Measurements from ENCODE around the gene RTP5. TPM values are rescaled to one million over a fixed set of nuclear protein-coding genes. Genes with fewer than 3 reads are reported as not detected.
"Not testable (repeated sequence)": the region's sequence is repeated elsewhere in the genome, so short reads cannot be mapped to it uniquely, and the experiment has no call there.

Gene RTP5
- total and polyA plus RNA-seq, 11 donors: not detected

DNA sequence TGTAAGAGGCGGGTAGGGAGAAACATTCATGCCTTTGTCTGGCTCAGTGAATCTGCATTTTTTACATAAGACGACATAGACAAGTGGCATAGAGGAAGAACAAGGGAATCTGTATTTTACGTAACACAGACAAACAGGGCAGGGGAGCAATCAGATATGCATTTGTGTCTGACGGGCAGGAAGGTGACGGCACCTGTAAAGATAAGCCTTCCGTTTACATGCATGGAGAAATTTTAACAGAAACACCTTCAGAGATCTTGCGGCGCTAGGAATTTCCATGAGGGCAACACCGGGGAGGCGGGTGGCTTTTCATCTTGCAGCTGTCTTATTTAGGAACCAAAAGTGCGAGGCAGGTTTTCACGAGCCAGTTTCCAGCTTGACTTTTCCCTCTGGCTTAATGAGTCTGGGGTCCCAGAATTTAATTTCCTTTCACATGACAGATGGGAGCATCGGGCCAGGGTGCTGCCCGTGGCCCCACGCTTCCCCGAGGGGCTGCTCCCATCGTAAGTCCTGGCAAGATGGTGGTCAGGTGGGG is 42.6 kb downstream of the RTP5 start:
- H3K9me3 ChIP-seq: peaks cover 0 to 18% (median 9%) of the 10 kb centered on the region in 12 donors
- 84 to 93% (median 88%) methylated on average over 17 of the region's 17 CpGs for WGBS, 4 donors
- H3K36me3 ChIP-seq: no peaks in the 10 kb centered on the region
- no peak overlapping the region for H3K4me3 ChIP-seq
- TF ChIP-seq POLR2A (IDR thresholded peaks at IDR 0.05) (no peak), CTCF (IDR thresholded peaks at IDR 0.05) (no peak)
- DNase-seq (no peak), ATAC-seq (no peak)
- H3K27me3 ChIP-seq: peaks cover 0 to 11% (median 0%) of the 10 kb centered on the region in 9 donors
- H3K4me1 ChIP-seq: no peaks in the 10 kb centered on the region
- H3K27ac ChIP-seq: no peak overlapping the region
- intact Hi-C loops (cut with DNase I): no loop called here

DNA sequence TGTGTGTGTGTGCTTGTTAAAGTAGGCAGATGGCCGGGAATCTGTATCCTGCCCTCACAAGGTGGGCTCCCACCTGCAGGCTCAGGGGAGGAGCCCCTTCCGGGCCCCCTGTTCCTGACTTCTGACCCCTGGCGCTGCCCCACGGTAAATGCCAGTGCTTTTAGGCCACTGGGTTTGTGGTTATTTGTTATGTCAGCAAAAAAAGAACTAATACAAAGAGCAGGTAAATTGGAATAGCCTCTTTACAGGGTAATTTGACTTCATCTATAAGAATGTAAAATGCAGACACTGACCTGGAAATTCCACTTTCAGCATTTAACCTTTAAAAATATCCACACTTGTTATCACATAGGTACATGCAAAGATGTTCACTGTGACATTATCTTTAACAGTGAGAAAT is 44.2 kb downstream of the RTP5 start:
- Histone ChIP-seq H3K27me3 (peaks cover 0 to 4% (median 0%) of the 10 kb centered on the region in 9 donors), H3K9me3 (peaks cover 0 to 22% (median 9%) of the 10 kb centered on the region in 12 donors), H3K36me3 (no peaks in the 10 kb centered on the region), H3K4me1 (no peaks in the 10 kb centered on the region), H3K4me3 (no peak overlapping the region), H3K27ac (no peak overlapping the region)
- DNase-seq (no peak), ATAC-seq (no peak)
- intact Hi-C loops (cut with DNase I): no loop called here
- WGBS, 4 donors: 93 to 100% (median 96%) methylated on average over 4 of the region's 4 CpGs
- TF ChIP-seq POLR2A (IDR thresholded peaks at IDR 0.05): no peak

- ATAC-seq (no peak), DNase-seq (no peak)
- peaks cover 0 to 22% (median 9%) of the 10 kb centered on the region in 12 donors for H3K9me3 ChIP-seq
- WGBS, 4 donors: 93 to 96% (median 93%) methylated on average over 5 to 13 of the region's 13 CpGs
- intact Hi-C loops (cut with DNase I): no loop called here
- no peaks in the 10 kb centered on the region for H3K27me3 ChIP-seq
- TF ChIP-seq POLR2A (IDR thresholded peaks at IDR 0.05): no peak
- no peak for TF ChIP-seq CTCF (IDR thresholded peaks at IDR 0.05)
- no peak overlapping the region for H3K27ac ChIP-seq
- H3K4me3 ChIP-seq: no peak overlapping the region
- no peaks in the 10 kb centered on the region for H3K36me3 ChIP-seq
- no peaks in the 10 kb centered on the region for H3K4me1 ChIP-seq
Observed at GRCh38 chr2:241914542-241914941, 45.0 kb downstream of the RTP5 start.

- H3K9me3 ChIP-seq; ATAC-seq; H3K27ac ChIP-seq; DNase-seq; H3K27me3 ChIP-seq; H3K4me1 ChIP-seq; H3K36me3 ChIP-seq; H3K4me3 ChIP-seq; intact Hi-C loops (cut with DNase I): not testable (repeated sequence)
- 64 to 90% (median 88%) methylated on average over 4 to 8 of the region's 9 CpGs for WGBS, 4 donors
Observed at GRCh38 chr2:241921631-241922030, 52.1 kb downstream of the RTP5 start.

GRCh38 chr2:241922411-241922810 is 52.9 kb downstream of the RTP5 start:
- Histone ChIP-seq H3K36me3 (no peaks in the 10 kb centered on the region), H3K9me3 (peaks cover 0 to 4% (median 0%) of the 10 kb centered on the region in 12 donors), H3K4me3 (no peak overlapping the region), H3K4me1 (no peaks in the 10 kb centered on the region), H3K27ac (no peak overlapping the region), H3K27me3 (no peaks in the 10 kb centered on the region)
- no peak for TF ChIP-seq POLR2A (IDR thresholded peaks at IDR 0.05)
- no peak for TF ChIP-seq CTCF (IDR thresholded peaks at IDR 0.05)
- no peak for DNase-seq
- no peak for ATAC-seq
- intact Hi-C loops (cut with DNase I): no loop called here
- 74 to 86% (median 81%) methylated on average over 3 to 9 of the region's 9 CpGs for WGBS, 4 donors

DNA sequence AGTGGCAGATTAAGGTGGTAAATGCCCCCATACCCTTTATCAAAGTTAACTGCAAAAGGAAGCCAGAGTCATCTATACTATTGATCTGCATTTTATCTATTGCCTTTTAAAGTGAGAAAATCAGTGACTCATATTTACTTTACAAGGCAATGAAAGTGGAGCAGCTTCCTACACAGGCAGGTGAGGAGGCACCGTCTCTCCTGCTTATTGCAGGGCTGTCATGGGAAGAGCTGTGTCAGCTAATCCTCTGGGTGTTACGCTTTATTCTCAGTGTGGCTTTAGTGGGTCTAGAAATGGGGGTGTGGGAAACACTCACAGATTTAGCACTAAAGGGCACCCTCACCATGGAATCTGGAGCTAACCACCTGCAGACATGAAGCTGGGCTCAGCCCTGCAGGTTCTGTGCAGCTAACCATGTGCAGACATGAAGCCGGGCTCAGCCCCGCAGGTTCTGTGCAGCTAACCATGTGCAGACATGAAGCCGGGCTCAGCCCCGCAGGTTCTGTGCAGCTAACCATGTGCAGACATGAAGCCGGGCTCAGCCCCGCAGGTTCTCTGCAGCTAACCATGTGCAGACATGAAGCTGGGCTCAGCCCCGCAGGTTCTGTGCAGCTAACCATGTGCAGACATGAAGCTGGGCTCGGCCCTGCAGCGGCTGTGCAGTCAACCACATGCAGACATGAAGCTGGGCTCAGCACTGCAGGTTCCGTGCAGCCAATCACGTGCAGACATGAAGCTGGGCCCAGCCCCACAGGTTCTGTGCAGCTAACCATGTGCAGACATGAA is 53.5 kb downstream of the RTP5 start:
- H3K27me3 ChIP-seq; ATAC-seq; DNase-seq; H3K27ac ChIP-seq; H3K4me3 ChIP-seq; intact Hi-C loops (cut with DNase I); H3K9me3 ChIP-seq; H3K36me3 ChIP-seq; H3K4me1 ChIP-seq: not testable (repeated sequence)
- 71 to 81% (median 78%) methylated on average over 4 to 13 of the region's 13 CpGs for WGBS, 4 donors

Measured in heart left ventricle (tissue), 16 donors.